ENCODE results near the gene TMEM44. TPM values are rescaled to one million over a fixed set of nuclear protein-coding genes. Genes with fewer than 3 reads are reported as not detected.

The TMEM44 gene
- total RNA-seq, 4 donors from 2014 or later = 6.5 to 24.5 (median 19.5) TPM

GRCh38 chr3:194654443-194654842, 21.2 kb upstream of the TMEM44 start:
- H3K27me3 ChIP-seq = no peaks in the 10 kb centered on the region
- H3K4me1 ChIP-seq = no peaks in the 10 kb centered on the region
- intact Hi-C loops (cut with DNase I; ENCODE audit: low total_unique reads) = no loop called here
- H3K36me3 ChIP-seq = no peaks in the 10 kb centered on the region
- TF ChIP-seq POLR2A (IDR thresholded peaks at IDR 0.05) (no peak), CTCF (IDR thresholded peaks at IDR 0.05) (no peak)
- no peak for DNase-seq
- H3K9me3 ChIP-seq = no peaks in the 10 kb centered on the region
- no peak overlapping the region for H3K4me3 ChIP-seq
- H3K27ac ChIP-seq = no peak overlapping the region

- H3K36me3 ChIP-seq = no peaks in the 10 kb centered on the region
- DNase-seq = no peak
- intact Hi-C loops (cut with DNase I; ENCODE audit: low total_unique reads) = no loop called here
Observed at GRCh38 chr3:194647747-194648146, 14.5 kb upstream of the TMEM44 start.

GRCh38 chr3:194642769-194643168, 9.6 kb upstream of the TMEM44 start:
- no peak for DNase-seq
- Histone ChIP-seq H3K36me3 (no peaks in the 10 kb centered on the region), H3K27ac (no peak overlapping the region), H3K27me3 (no peaks in the 10 kb centered on the region), H3K4me3 (no peak overlapping the region), H3K4me1 (no peaks in the 10 kb centered on the region), H3K9me3 (no peaks in the 10 kb centered on the region)
- no peak for TF ChIP-seq POLR2A (IDR thresholded peaks at IDR 0.05)
- no peak for TF ChIP-seq CTCF (IDR thresholded peaks at IDR 0.05)
- intact Hi-C loops (cut with DNase I; ENCODE audit: low total_unique reads) = no loop called here

More at GRCh38 chr3:194647747-194648146, 14.5 kb upstream of the TMEM44 start:
- TF ChIP-seq POLR2A (IDR thresholded peaks at IDR 0.05) (no peak), CTCF (IDR thresholded peaks at IDR 0.05) (no peak)
- Histone ChIP-seq H3K27me3 (no peaks in the 10 kb centered on the region), H3K4me3 (no peak overlapping the region), H3K4me1 (no peaks in the 10 kb centered on the region), H3K27ac (no peak overlapping the region), H3K9me3 (no peaks in the 10 kb centered on the region)

GRCh38 chr3:194640829-194641228, 7.6 kb upstream of the TMEM44 start:
- intact Hi-C loops (cut with DNase I; ENCODE audit: low total_unique reads) = no loop called here
- no peak for DNase-seq
- TF ChIP-seq POLR2A (IDR thresholded peaks at IDR 0.05) (no peak), CTCF (IDR thresholded peaks at IDR 0.05) (no peak)
- no peaks in the 10 kb centered on the region for H3K36me3 ChIP-seq
- no peaks in the 10 kb centered on the region for H3K27me3 ChIP-seq
- H3K9me3 ChIP-seq = no peaks in the 10 kb centered on the region
- no peaks in the 10 kb centered on the region for H3K4me1 ChIP-seq
- H3K4me3 ChIP-seq = no peak overlapping the region
- peak overlapping the region; percentile 42 to 54 for H3K27ac ChIP-seq

- peak overlapping the region in 1 of 2 donors; percentile 62 for H3K27ac ChIP-seq
- intact Hi-C loops (cut with DNase I; ENCODE audit: low total_unique reads) = no loop called here
Observed at GRCh38 chr3:194638991-194639605, 5.9 kb upstream of the TMEM44 start.

More at GRCh38 chr3:194638991-194639605, 5.9 kb upstream of the TMEM44 start:
- no peaks in the 10 kb centered on the region for H3K36me3 ChIP-seq
- H3K27me3 ChIP-seq = no peaks in the 10 kb centered on the region
- no peak for TF ChIP-seq CTCF (IDR thresholded peaks at IDR 0.05)
- no peak for TF ChIP-seq POLR2A (IDR thresholded peaks at IDR 0.05)
- no peaks in the 10 kb centered on the region for H3K4me1 ChIP-seq
- no peak overlapping the region for H3K4me3 ChIP-seq
- no peak for DNase-seq
- H3K9me3 ChIP-seq = no peaks in the 10 kb centered on the region
